ENCODE measurements around the gene TCF19.

TCF19 gene

DNA sequence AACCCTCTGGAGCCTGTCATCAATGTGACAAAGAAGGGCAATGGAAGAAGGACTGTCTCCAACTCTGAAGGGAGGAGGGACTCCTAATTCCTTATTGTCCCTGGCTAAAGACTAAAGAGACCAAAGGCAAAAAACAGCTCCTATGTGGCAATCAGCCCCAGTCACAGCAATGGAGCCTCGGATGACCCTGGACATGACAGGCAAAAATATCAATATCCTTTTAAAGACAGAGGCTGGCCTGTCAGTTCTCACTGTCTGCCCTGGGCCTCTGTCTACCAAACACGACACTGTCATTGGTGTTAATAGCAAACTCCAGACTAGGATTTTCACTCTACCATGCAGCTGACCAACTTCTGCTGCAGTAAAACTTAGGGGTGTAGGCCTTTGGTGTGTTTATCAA is 50.1 kb downstream of the TCF19 start:
- TF ChIP-seq GATA2 (IDR thresholded peaks at IDR 0.05; ENCODE audit: low read depth, low read length), result no peak
- no peak for TF ChIP-seq GATA3 (IDR thresholded peaks at IDR 0.05; ENCODE audit: low read depth, low read length)

DNA sequence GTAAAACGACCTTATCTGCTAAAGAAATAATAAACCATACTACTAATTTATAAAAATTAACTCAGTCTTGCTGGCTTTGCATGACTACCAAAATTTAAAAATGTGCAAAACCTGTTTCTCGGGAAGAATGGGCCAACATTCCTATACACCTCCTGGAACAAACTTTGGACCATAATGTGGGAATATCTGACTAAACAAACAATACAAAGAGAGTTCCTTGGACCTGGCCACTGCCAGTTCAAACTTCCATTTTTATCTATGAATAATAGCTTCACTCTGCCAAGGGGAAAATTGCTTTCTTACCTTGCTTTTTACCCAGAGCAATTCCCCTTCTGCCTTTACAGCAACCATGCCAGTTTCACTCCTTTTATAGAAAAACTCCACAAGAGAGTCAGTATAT is 50.7 kb downstream of the TCF19 start:
- no peak for TF ChIP-seq GATA2 (IDR thresholded peaks at IDR 0.05; ENCODE audit: low read depth, low read length)
- no peak for TF ChIP-seq GATA3 (IDR thresholded peaks at IDR 0.05; ENCODE audit: low read depth, low read length)

DNA sequence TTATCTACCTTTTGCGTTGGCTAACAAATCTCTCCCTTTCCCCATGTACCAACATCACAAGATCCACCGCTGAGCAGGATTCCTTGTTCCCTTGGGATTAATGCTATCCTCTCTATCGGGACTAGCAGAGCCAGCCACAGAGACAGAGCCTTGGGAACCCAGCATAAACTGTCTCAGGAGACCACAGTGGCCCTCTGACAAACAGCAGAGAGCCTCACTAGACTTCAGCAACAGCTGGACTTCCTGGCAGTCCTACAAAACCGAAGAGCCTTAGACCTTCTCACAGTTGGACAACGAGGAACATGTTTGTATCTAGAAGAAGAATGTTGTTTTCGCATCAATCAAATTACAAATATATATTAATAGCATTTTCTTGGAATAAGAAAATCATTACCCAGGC is 51.7 kb downstream of the TCF19 start:
- no peak for TF ChIP-seq GATA2 (IDR thresholded peaks at IDR 0.05; ENCODE audit: low read depth, low read length)
- TF ChIP-seq GATA3 (IDR thresholded peaks at IDR 0.05; ENCODE audit: low read depth, low read length), result no peak

DNA sequence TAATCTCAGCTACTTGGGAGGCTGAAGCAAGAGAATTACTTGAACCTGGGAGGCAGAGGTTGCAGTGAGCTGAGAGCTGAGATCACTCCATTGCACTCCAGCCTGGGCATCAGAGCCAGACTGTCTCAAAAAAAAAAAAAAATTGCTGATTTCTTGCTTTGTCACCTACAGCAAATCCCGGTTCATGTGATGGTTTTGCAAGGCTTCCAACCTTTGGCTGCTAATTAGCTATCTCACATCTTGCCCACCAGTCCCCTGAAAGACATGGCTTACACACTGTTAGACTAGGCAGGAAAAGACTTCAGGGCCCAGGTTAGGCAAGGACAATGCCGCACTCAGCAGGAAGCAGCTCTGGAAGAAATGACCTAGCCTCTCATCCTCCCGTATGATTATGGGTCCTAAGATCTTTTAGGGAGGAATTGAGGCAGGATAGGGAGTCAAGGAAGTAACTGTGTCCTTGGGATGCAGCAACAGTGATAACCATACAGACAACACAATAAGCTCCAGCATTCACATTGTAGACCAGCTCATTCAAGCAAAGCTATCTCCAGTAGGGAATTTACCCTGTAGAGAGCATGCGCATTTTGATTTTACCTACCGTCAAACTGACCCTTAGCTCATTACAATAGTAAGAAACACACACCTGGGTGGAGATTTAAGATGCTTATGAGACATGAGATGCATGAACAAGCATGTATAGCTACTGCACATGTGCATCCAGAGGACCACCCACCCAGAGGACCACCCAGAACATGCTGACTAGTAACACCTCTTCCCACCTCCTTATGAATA is 52.5 kb downstream of the TCF19 start:
- TF ChIP-seq GATA3 (IDR thresholded peaks at IDR 0.05; ENCODE audit: low read depth, low read length) (no peak), GATA2 (IDR thresholded peaks at IDR 0.05; ENCODE audit: low read depth, low read length) (no peak)
